Smooth muscle cell (in vitro differentiated cells): ENCODE results near the gene PGAM1. TPM values are rescaled to one million over a fixed set of nuclear protein-coding genes. Genes with fewer than 3 reads are reported as not detected.
"Not testable (repeated sequence)": the region's sequence is repeated elsewhere in the genome, so short reads cannot be mapped to it uniquely, and the experiment has no call there.

ENCODE experiments used
- DNase-seq: peaks from one replicate; lab custom pipeline; 2025; ENCODE audit not compliant: unreplicated experiment; lab: John Stamatoyannopoulos, UW
- H2AFZ ChIP-seq: fragments of 200-600 bp; sonication (generic); 2 replicates; pipeline ENCODE4 v1.6.0; 2016; ENCODE audit warnings: antibody characterized with exemption, low read depth, mild to moderate bottlenecking
- H3F3A ChIP-seq: fragments of 200-600 bp; sonication (generic); 2 replicates; pipeline ENCODE4 v1.6.0; 2017; ENCODE audit warnings: antibody characterized with exemption, low read depth
- H3K27ac ChIP-seq: fragments of 200-600 bp; sonication (generic); 2 replicates; pipeline ENCODE4 v1.5.1; 2016; ENCODE audit warnings: low read depth, mild to moderate bottlenecking
- H3K27me3 ChIP-seq: fragments of 200-600 bp; sonication (generic); 2 replicates; pipeline ENCODE4 v1.6.1; 2016; ENCODE audit warnings: low read depth, mild to moderate bottlenecking
- H3K36me3 ChIP-seq: fragments of 200-600 bp; sonication (generic); 2 replicates; pipeline ENCODE4 v1.5.1; 2016; ENCODE audit warnings: low read depth
- H3K4me1 ChIP-seq: fragments of 200-600 bp; sonication (generic); 2 replicates; pipeline ENCODE4 v1.5.1; 2016; ENCODE audit warnings: low read depth
- H3K4me2 ChIP-seq: fragments of 200-600 bp; sonication (generic); 2 replicates; pipeline ENCODE4 v1.6.0; 2016; ENCODE audit warnings: mild to moderate bottlenecking
- H3K4me3 ChIP-seq: fragments of 200-600 bp; sonication (generic); 2 replicates; pipeline ENCODE4 v1.5.1; 2016; ENCODE audit warnings: mild to moderate bottlenecking
- H3K79me2 ChIP-seq: fragments of 200-600 bp; sonication (generic); 2 replicates; pipeline ENCODE4 v1.6.0; 2016; ENCODE audit warnings: low read depth, mild to moderate bottlenecking
- H3K9ac ChIP-seq: fragments of 200-600 bp; sonication (generic); 2 replicates; pipeline ENCODE4 v1.6.0; 2016; ENCODE audit warnings: low read depth
- H3K9me3 ChIP-seq: fragments of 200-600 bp; sonication (generic); replicated peaks from 2 replicates; pipeline ENCODE4 v1.5.1; 2016; ENCODE audit warnings: low read depth
- H4K20me1 ChIP-seq: fragments of 200-600 bp; sonication (generic); 2 replicates; pipeline ENCODE4 v1.6.0; 2016; ENCODE audit warnings: low read depth
- WGBS: methylation state at CpG from one replicate; pipeline ENCODE4 v1.1.7; 2016; ENCODE audit warnings: low lambda C conversion rate; 5-methylcytosine and 5-hydroxymethylcytosine counted together
- polyA plus RNA-seq: library from polyadenylated mRNA; unstranded; fragments of >200 nt; fragmentation: Nextera tagmentation; extraction: Ambion mirVana; gene quantifications from 2 replicates; pipeline ENCODE4 v1.2.1, GENCODE V29; 2016
- total RNA-seq: library from RNA; depleted of rRNA; stranded (reverse); fragments of >200 nt; gene quantifications from 2 replicates; pipeline ENCODE4 v1.2.3, GENCODE V29; 2014
- TF ChIP-seq, protein P1 (sequence below): fragments of 200-600 bp; sonication (generic); IDR thresholded peaks from 2 replicates; pipeline ENCODE4 v1.5.1; 2017; ENCODE audit warnings: borderline replicate concordance, mild to moderate bottlenecking, antibody characterized with exemption; ENCODE audit not compliant: insufficient read depth, poor library complexity, severe bottlenecking

Gene PGAM1
- total and polyA plus RNA-seq, 2 experiments from 2014 or later, result 725 to 957 TPM

DNA sequence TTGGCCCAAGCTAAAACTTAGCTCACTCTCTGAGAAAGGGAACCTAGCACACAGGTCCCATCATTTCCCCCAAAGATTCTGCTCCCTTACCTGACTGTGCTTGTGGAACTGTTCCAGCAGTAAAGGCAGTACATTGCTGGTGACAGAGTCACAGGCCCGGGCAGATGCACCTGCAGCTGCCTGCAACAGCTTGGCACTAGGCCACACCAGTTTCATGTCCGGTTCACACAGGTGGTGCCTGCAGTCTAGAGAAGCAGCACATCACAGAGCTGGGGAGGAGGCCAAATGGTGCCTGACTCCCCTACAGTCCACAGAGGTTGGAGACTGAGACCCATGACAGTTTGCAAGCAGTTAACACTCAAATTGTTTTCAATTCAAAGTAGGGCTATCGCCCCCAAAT, 42.2 kb downstream of the PGAM1 start:
- Histone ChIP-seq H3K9me3 (no peaks in the 10 kb centered on the region), H3K4me2 (no peak overlapping the region), H3K4me1 (no peaks in the 10 kb centered on the region), H3K9ac (no peak overlapping the region), H3K36me3 (peaks cover 11% of the 10 kb centered on the region), H3K27me3 (no peaks in the 10 kb centered on the region), H2AFZ (no peak overlapping the region), H3F3A (peaks cover 18% of the 10 kb centered on the region), H3K79me2 (no peaks in the 10 kb centered on the region), H3K27ac (peak overlapping the region; percentile 58), H4K20me1 (no peaks in the 10 kb centered on the region), H3K4me3 (no peak overlapping the region)
- no peak for DNase-seq
- WGBS, result 99% methylated on average over 3 of the region's 3 CpGs
- TF ChIP-seq, protein P1, sequence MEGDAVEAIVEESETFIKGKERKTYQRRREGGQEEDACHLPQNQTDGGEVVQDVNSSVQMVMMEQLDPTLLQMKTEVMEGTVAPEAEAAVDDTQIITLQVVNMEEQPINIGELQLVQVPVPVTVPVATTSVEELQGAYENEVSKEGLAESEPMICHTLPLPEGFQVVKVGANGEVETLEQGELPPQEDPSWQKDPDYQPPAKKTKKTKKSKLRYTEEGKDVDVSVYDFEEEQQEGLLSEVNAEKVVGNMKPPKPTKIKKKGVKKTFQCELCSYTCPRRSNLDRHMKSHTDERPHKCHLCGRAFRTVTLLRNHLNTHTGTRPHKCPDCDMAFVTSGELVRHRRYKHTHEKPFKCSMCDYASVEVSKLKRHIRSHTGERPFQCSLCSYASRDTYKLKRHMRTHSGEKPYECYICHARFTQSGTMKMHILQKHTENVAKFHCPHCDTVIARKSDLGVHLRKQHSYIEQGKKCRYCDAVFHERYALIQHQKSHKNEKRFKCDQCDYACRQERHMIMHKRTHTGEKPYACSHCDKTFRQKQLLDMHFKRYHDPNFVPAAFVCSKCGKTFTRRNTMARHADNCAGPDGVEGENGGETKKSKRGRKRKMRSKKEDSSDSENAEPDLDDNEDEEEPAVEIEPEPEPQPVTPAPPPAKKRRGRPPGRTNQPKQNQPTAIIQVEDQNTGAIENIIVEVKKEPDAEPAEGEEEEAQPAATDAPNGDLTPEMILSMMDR, result no peak

DNA sequence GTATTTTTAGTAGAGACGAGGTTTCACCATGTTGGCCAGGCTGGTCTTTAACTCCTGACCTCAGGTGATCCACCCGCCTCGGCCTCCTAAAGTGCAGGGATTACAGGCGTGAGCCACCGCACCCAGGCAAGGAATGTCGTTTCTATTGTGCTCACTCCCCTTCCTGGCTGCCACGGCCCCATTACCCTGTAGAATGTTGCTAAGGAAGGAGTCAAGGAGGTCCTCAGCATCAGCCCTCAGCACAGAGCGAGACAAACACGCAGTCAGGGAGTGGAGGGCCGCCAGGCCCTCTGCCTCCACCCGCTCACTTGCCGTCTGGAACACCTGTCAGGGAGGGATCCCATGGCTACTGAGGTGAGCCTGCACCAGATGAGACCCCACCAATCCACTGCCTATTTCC, 42.8 kb downstream of the PGAM1 start:
- not testable (repeated sequence) for H2AFZ ChIP-seq, H4K20me1 ChIP-seq, H3K4me1 ChIP-seq, H3K79me2 ChIP-seq, H3K9ac ChIP-seq, H3K27ac ChIP-seq, H3K9me3 ChIP-seq, H3K4me2 ChIP-seq, H3K4me3 ChIP-seq, DNase-seq, H3K27me3 ChIP-seq
- H3F3A ChIP-seq, result peaks cover 17% of the 10 kb centered on the region
- 96% methylated on average over 12 of the region's 12 CpGs for WGBS
- H3K36me3 ChIP-seq, result peaks cover 16% of the 10 kb centered on the region

DNA sequence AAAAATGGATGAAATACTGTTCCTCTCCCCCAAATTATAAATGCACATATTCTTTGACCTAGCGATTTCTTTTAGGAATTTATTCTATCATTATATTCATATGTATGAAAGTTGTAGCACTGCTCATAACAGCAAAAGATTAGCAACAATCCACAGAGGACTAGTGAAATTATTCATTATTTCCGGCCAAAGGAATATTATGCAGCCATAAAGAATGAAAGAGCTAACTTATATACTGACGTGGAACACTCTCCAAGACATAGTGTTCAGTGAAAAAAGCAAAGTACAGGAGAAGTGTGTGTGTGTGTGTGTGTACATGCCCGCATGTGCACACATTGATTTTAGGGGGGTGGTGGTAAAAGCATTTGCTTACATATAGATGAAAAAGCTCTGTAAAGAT, 48.9 kb downstream of the PGAM1 start:
- no peaks in the 10 kb centered on the region for H3K9me3 ChIP-seq
- no peak overlapping the region for H3K4me2 ChIP-seq
- no peaks in the 10 kb centered on the region for H3K27me3 ChIP-seq
- no peak overlapping the region for H2AFZ ChIP-seq
- H3K9ac ChIP-seq, result no peak overlapping the region
- no peak for DNase-seq
- H4K20me1 ChIP-seq, result peaks cover 8% of the 10 kb centered on the region
- peaks cover 32% of the 10 kb centered on the region for H3K36me3 ChIP-seq
- H3K79me2 ChIP-seq, result peaks cover 12% of the 10 kb centered on the region
- H3K27ac ChIP-seq, result no peak overlapping the region
- no peak overlapping the region for H3K4me3 ChIP-seq
- 98% methylated on average over 4 of the region's 4 CpGs for WGBS
- no peaks in the 10 kb centered on the region for H3K4me1 ChIP-seq
- peaks cover 5% of the 10 kb centered on the region for H3F3A ChIP-seq
- TF ChIP-seq, protein P1, result no peak

DNA sequence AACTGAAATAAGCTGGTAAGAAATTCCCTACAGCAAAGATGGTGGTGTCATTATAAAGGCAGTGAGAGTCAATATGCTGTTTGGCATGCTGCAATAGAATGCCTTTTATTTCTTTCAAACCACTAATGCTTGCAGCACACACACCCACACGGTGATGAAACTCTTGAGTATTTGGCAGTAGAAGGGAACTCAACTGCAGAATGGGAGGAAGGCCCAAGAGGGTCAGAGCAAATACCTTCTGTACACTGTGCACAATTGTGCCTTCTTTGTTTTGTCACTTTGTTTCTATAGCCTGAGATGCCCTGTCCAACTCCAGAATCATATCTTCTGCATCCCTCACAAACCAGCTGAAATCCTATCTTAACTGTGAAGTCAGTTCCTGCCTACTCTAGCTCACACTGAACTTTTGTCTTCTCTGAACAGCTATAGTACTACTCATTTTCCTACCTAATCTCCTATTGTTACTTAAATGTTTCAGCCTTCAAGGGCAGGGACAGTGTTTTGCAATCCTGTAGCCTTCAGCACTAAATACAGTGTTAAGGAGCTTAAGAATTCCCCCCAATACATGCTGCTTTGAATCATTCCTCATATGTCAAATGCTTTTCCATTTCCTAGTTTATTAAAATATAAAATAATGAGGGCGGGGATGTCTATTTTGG, 50.1 kb downstream of the PGAM1 start:
- Histone ChIP-seq H3F3A (peaks cover 5% of the 10 kb centered on the region), H3K79me2 (peaks cover 17% of the 10 kb centered on the region), H4K20me1 (peaks cover 18% of the 10 kb centered on the region), H3K9ac (no peak overlapping the region), H2AFZ (no peak overlapping the region), H3K36me3 (peaks cover 32% of the 10 kb centered on the region), H3K27ac (peak overlapping the region; percentile 33), H3K4me3 (no peak overlapping the region), H3K4me2 (no peak overlapping the region), H3K4me1 (no peaks in the 10 kb centered on the region), H3K9me3 (no peaks in the 10 kb centered on the region), H3K27me3 (no peaks in the 10 kb centered on the region)
- DNase-seq, result no peak
- WGBS, result 83% methylated on average over 2 of the region's 2 CpGs
- TF ChIP-seq, protein P1, result no peak

DNA sequence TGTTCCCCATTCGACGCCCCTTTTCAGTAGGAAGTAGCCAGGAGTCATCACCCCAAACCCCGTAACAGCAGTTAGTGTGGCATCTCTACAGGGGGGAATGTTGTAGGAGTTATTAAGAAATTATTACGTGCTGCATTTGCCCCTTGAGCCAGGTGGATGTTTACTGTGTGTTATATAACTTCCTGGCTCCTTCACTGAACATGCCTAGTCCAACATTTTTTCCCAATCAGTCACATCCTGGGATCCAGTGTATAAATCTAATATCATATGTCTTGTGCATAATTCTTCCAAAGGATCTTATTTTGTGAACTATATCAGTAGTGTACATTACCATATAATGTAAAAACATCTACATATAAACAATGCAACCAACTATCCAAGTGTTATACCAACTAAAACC, 53.4 kb downstream of the PGAM1 start:
- not testable (repeated sequence) for H3K27ac ChIP-seq, DNase-seq, H3K4me2 ChIP-seq, H3K9me3 ChIP-seq, H3K4me1 ChIP-seq, H3K9ac ChIP-seq, H2AFZ ChIP-seq, H3K27me3 ChIP-seq, H3K4me3 ChIP-seq, H3F3A ChIP-seq
- peaks cover 46% of the 10 kb centered on the region for H3K79me2 ChIP-seq
- H4K20me1 ChIP-seq, result peaks cover 50% of the 10 kb centered on the region
- 98% methylated on average over 4 of the region's 4 CpGs for WGBS
- peaks cover 25% of the 10 kb centered on the region for H3K36me3 ChIP-seq
